Pancreas (tissue), 10 donors: ENCODE data around the gene MICU2. TPM values are rescaled to one million over a fixed set of nuclear protein-coding genes. Genes with fewer than 3 reads are reported as not detected.

ENCODE experiments used
- ATAC-seq, 4 donors: fragments of 200-7000 bp; cut with Tn5 transposase; one replicate each; pipeline versions ENCODE4 v1.8.0 to v1.9.1; 2020; ENCODE audit warnings: mild to moderate bottlenecking in 4 of 4, moderate library complexity in 4 of 4
- DNase-seq, 6 donors: peaks; one replicate each; pipeline ENCODE4 v3.0.0-alpha.2; 2020
- FAIRE-seq: peaks from 2 replicates; lab custom pipeline; 2012; peaks lifted over from hg19 to GRCh38; lab: Jason Lieb, UNC
- H3K27ac ChIP-seq, 4 donors: fragments of 200-600 bp; sonication (generic); 1 replicate in 3 of 4; 2 replicates in 1 of 4; pipeline versions ENCODE4 v1.5.0 to v1.8.0; 2020
- H3K27me3 ChIP-seq, 4 donors: fragments of 200-600 bp; one replicate each; pipeline ENCODE4 v1.8.0; 2021
- H3K36me3 ChIP-seq, 3 donors: fragments of 200-600 bp; sonication (generic) in 1 of 3; one replicate each; pipeline versions ENCODE4 v1.5.0 to v1.8.0; 2020 to 2021
- H3K4me1 ChIP-seq, 3 donors: fragments of 200-600 bp; one replicate each; pipeline ENCODE4 v1.8.0; 2021
- H3K4me3 ChIP-seq, 4 donors: fragments of 200-600 bp; sonication (generic) in 2 of 4; one replicate each; pipeline versions ENCODE4 v1.5.0 to v1.8.0; 2020 to 2021
- H3K9me3 ChIP-seq, 4 donors: fragments of 200-600 bp; one replicate each; pipeline ENCODE4 v1.8.0; 2021
- CTCF ChIP-seq, 4 donors: fragments of 200-600 bp; sonication (generic) in 3 of 4; IDR thresholded peaks; one replicate each; pipeline versions ENCODE4 v1.5.0 to v1.8.0; 2021; ENCODE audit warnings: antibody characterized with exemption in 4 of 4
- WGBS, 2 donors: extraction: QIAGEN DNeasy Blood & Tissue Kit; methylation state at CpG; one replicate each; pipeline ENCODE4 v1.1.7; 2013; 5-methylcytosine and 5-hydroxymethylcytosine counted together
- intact Hi-C, 3 donors: fragments of 100-400 bp; cut with DNase I; formaldehyde crosslinking; loops; one replicate each; pipeline versions ENCODE4 v1.11.1 to v1.14.2; 2022
- polyA plus RNA-seq, 2 donors: library from polyadenylated mRNA; stranded (reverse); fragments of 200-250 nt; gene quantifications; one replicate each; pipeline ENCODE4 v1.2.3, GENCODE V29; 2013
- total RNA-seq, 6 donors: library from RNA; stranded (reverse); fragmentation: NEBNext Ultra II Directional in 4 of 6; extraction: Animal tissue kit (Norgen Biotek cat#: 25700) in 4 of 6; gene quantifications; one replicate each; pipeline versions ENCODE4 v1.2.1 to v1.2.4, GENCODE V29; 2021 to 2023
- donor health status: healthy with polysubstance abuse.
- donor health status: DM: no; HTN: no; CAD: no; lungs with moderate emphysema.
- donor health status: DM: no; HTN: no; CAD: no.
- donor health status: control.
- donor health status: control.
- donor health status: Bipolar disorder and iron deficiency.
- donor health status: DM: yes; HTN: yes; CAD: no.
- donor health status: DM: no; HTN: no; CAD: no.
- donor health status: DM: no; HTN: no; CAD: no.
- donor health status: DM: yes; HTN: yes; CAD: no.

MICU2 gene
- total and polyA plus RNA-seq, 8 donors = 9.3 to 36.6 (median 14.7) TPM

DNA sequence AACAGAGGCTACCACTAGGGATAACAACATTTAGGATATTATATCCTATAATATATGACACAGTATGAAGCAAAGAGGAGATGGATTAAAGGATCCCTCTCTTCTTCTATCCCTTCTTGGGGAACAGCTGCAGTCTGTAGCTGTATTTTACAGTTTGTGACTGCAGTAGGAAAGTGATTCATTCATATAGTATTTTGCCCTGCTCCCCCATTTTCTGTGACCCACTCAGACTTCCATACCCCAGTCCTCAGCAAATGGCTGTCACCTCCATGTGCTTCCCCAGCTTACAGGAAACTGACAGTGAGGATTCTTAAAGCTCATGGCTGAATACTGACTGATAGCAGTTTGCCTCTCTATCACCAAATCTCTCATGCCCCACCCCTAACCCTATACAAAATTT is 27.5 kb downstream of the MICU2 start:
- FAIRE-seq = no peak
- H3K4me1 ChIP-seq = no peaks in the 10 kb centered on the region

GRCh38 chr13:21573920-21574712 is 29.9 kb downstream of the MICU2 start:
- Histone ChIP-seq H3K4me3 (no peak overlapping the region), H3K27me3 (no peaks in the 10 kb centered on the region), H3K4me1 (no peaks in the 10 kb centered on the region), H3K27ac (no peak overlapping the region), H3K36me3 (no peaks in the 10 kb centered on the region), H3K9me3 (no peaks in the 10 kb centered on the region)
- FAIRE-seq (no peak), ATAC-seq (no peak), DNase-seq (no peak)
- intact Hi-C loops = no loop called here
- TF ChIP-seq CTCF (IDR thresholded peaks at IDR 0.05) = no peak
- WGBS, 2 donors = 77 to 83% methylated on average over 2 of the region's 2 CpGs

More for the DNA sequence above, 27.5 kb downstream of the MICU2 start:
- no peak for TF ChIP-seq CTCF (IDR thresholded peaks at IDR 0.05)
- H3K27ac ChIP-seq = no peak overlapping the region
- H3K36me3 ChIP-seq = no peaks in the 10 kb centered on the region
- ATAC-seq = no peak
- DNase-seq = no peak
- no peaks in the 10 kb centered on the region for H3K9me3 ChIP-seq
- H3K27me3 ChIP-seq = no peaks in the 10 kb centered on the region
- intact Hi-C loops = no loop called here
- H3K4me3 ChIP-seq = no peak overlapping the region

GRCh38 chr13:21569686-21570085 is 34.3 kb downstream of the MICU2 start:
- no peak overlapping the region for H3K27ac ChIP-seq
- TF ChIP-seq CTCF (IDR thresholded peaks at IDR 0.05) = no peak
- H3K4me1 ChIP-seq = no peaks in the 10 kb centered on the region
- no peaks in the 10 kb centered on the region for H3K27me3 ChIP-seq
- intact Hi-C loops = no loop called here
- DNase-seq (no peak), FAIRE-seq (no peak), ATAC-seq (no peak)
- no peak overlapping the region for H3K4me3 ChIP-seq
- H3K36me3 ChIP-seq = peaks cover 0 to under 1% (median 0%) of the 10 kb centered on the region in 3 donors
- WGBS, 2 donors = 87 to 89% methylated on average over 3 of the region's 3 CpGs
- H3K9me3 ChIP-seq = no peaks in the 10 kb centered on the region

DNA sequence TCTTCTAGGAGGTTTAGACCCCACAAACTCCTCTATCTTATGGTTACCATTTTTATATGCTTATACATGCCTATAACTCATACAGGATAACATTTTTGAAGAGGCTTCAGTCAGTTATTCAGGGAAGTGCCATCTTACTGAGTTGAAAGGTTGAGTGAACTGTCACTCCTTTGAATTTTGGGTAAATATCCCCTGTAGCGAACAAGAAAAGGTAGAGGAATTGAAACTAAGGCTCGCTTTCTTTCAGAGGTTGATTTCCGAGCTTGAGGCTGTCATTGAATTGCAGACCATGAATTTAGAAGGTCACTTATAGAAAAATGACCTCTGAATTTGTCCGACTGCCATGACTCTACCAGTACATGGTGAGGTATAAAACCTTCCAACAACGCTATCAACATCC is 35.1 kb downstream of the MICU2 start:
- ATAC-seq (no peak), FAIRE-seq (no peak), DNase-seq (no peak)
- Histone ChIP-seq H3K4me3 (no peak overlapping the region), H3K27me3 (no peaks in the 10 kb centered on the region), H3K36me3 (peaks cover 0 to 8% (median 2%) of the 10 kb centered on the region in 3 donors), H3K9me3 (no peaks in the 10 kb centered on the region), H3K4me1 (no peaks in the 10 kb centered on the region), H3K27ac (no peak overlapping the region)
- WGBS, 2 donors = 98% methylated on average over 5 of the region's 5 CpGs
- no peak for TF ChIP-seq CTCF (IDR thresholded peaks at IDR 0.05)
- intact Hi-C loops = no loop called here

GRCh38 chr13:21567714-21568113 is 36.3 kb downstream of the MICU2 start:
- H3K4me1 ChIP-seq = no peaks in the 10 kb centered on the region
- WGBS, 2 donors = 68 to 71% methylated on average over 2 of the region's 2 CpGs
- peaks cover 0 to 8% (median 3%) of the 10 kb centered on the region in 3 donors for H3K36me3 ChIP-seq
- ATAC-seq (no peak), FAIRE-seq (no peak), DNase-seq (no peak)
- H3K27ac ChIP-seq = no peak overlapping the region
- no peaks in the 10 kb centered on the region for H3K9me3 ChIP-seq
- H3K4me3 ChIP-seq = no peak overlapping the region
- H3K27me3 ChIP-seq = no peaks in the 10 kb centered on the region
- no peak for TF ChIP-seq CTCF (IDR thresholded peaks at IDR 0.05)
- intact Hi-C loops = no loop called here
